ENCODE results near the gene TPH2.

Gene TPH2

GRCh38 chr12:71945121-71945520 is 6.5 kb downstream of the TPH2 start:
- no peak for TF ChIP-seq CTCF (IDR thresholded peaks at IDR 0.05)
- no peaks in the 10 kb centered on the region for H3K4me1 ChIP-seq (ENCODE audit: control insufficient read depth in 1 of 2, insufficient read depth in 1 of 2, low read depth in 1 of 2, low read length in 1 of 2)
- no peak overlapping the region for H3K4me3 ChIP-seq (ENCODE audit: low read depth in 1 of 2, low read length in 1 of 2)
- peaks cover 100% of the 10 kb centered on the region for H3K27me3 ChIP-seq
- H3K36me3 ChIP-seq, result no peaks in the 10 kb centered on the region
- H3K27ac ChIP-seq, result no peak overlapping the region
- H3K9me3 ChIP-seq, result no peaks in the 10 kb centered on the region

- Histone ChIP-seq H3K4me1 (ENCODE audit: control insufficient read depth in 1 of 2, insufficient read depth in 1 of 2, low read depth in 1 of 2, low read length in 1 of 2) (no peaks in the 10 kb centered on the region), H3K36me3 (no peaks in the 10 kb centered on the region), H3K9me3 (no peaks in the 10 kb centered on the region), H3K27me3 (peaks cover 98% of the 10 kb centered on the region), H3K4me3 (ENCODE audit: low read depth in 1 of 2, low read length in 1 of 2) (no peak overlapping the region), H3K27ac (no peak overlapping the region)
- no peak for TF ChIP-seq CTCF (IDR thresholded peaks at IDR 0.05)
Measured at GRCh38 chr12:71945883-71946282, 7.2 kb downstream of the TPH2 start.

GRCh38 chr12:71947645-71948105 is 9.0 kb downstream of the TPH2 start:
- Histone ChIP-seq H3K27me3 (peaks cover 83% of the 10 kb centered on the region), H3K9me3 (no peaks in the 10 kb centered on the region), H3K27ac (no peak overlapping the region), H3K36me3 (no peaks in the 10 kb centered on the region), H3K4me3 (ENCODE audit: low read depth in 1 of 2, low read length in 1 of 2) (no peak overlapping the region), H3K4me1 (ENCODE audit: control insufficient read depth in 1 of 2, insufficient read depth in 1 of 2, low read depth in 1 of 2, low read length in 1 of 2) (no peaks in the 10 kb centered on the region)
- no peak for TF ChIP-seq CTCF (IDR thresholded peaks at IDR 0.05)

GRCh38 chr12:71948390-71948789 is 9.7 kb downstream of the TPH2 start:
- TF ChIP-seq CTCF (IDR thresholded peaks at IDR 0.05), result no peak
- Histone ChIP-seq H3K4me1 (ENCODE audit: control insufficient read depth in 1 of 2, insufficient read depth in 1 of 2, low read depth in 1 of 2, low read length in 1 of 2) (no peaks in the 10 kb centered on the region), H3K4me3 (ENCODE audit: low read depth in 1 of 2, low read length in 1 of 2) (no peak overlapping the region), H3K27me3 (peaks cover 80% of the 10 kb centered on the region), H3K36me3 (no peaks in the 10 kb centered on the region), H3K9me3 (no peaks in the 10 kb centered on the region), H3K27ac (no peak overlapping the region)

GRCh38 chr12:71949646-71950045 is 11.0 kb downstream of the TPH2 start:
- no peaks in the 10 kb centered on the region for H3K36me3 ChIP-seq
- H3K4me1 ChIP-seq (ENCODE audit: control insufficient read depth in 1 of 2, insufficient read depth in 1 of 2, low read depth in 1 of 2, low read length in 1 of 2), result no peaks in the 10 kb centered on the region
- TF ChIP-seq CTCF (IDR thresholded peaks at IDR 0.05), result no peak
- no peaks in the 10 kb centered on the region for H3K9me3 ChIP-seq
- no peak overlapping the region for H3K4me3 ChIP-seq (ENCODE audit: low read depth in 1 of 2, low read length in 1 of 2)
- peaks cover 78% of the 10 kb centered on the region for H3K27me3 ChIP-seq
- no peak overlapping the region for H3K27ac ChIP-seq

- no peak overlapping the region for H3K4me3 ChIP-seq (ENCODE audit: low read depth in 1 of 2, low read length in 1 of 2)
- H3K27ac ChIP-seq, result no peak overlapping the region
- no peaks in the 10 kb centered on the region for H3K9me3 ChIP-seq
- H3K27me3 ChIP-seq, result peaks cover 78% of the 10 kb centered on the region
- H3K36me3 ChIP-seq, result no peaks in the 10 kb centered on the region
- TF ChIP-seq CTCF (IDR thresholded peaks at IDR 0.05), result no peak
- no peaks in the 10 kb centered on the region for H3K4me1 ChIP-seq (ENCODE audit: control insufficient read depth in 1 of 2, insufficient read depth in 1 of 2, low read depth in 1 of 2, low read length in 1 of 2)
Measured at GRCh38 chr12:71950404-71950803, 11.8 kb downstream of the TPH2 start.

All from neutrophil (primary cell).